Liver (tissue), 9 donors: ENCODE measurements around the gene OPN4. TPM values are rescaled to one million over a fixed set of nuclear protein-coding genes. Genes with fewer than 3 reads are reported as not detected.

Experiments
- DNase-seq: peaks from one replicate; pipeline ENCODE4 v3.0.0-alpha.2; 2017; ENCODE audit warnings: low spot score
- H3K27ac ChIP-seq, 2 donors: one replicate each; pipeline ENCODE4 v1.7.0; 2013; ENCODE audit warnings: inconsistent platforms in 2 of 2, low read length in 2 of 2, control low read depth in 1 of 2, low read depth in 1 of 2, mild to moderate bottlenecking in 1 of 2
- H3K27me3 ChIP-seq, 4 donors: one replicate each; pipeline versions ENCODE4 v1.6.1 to v1.7.0; 2013; ENCODE audit warnings: low read length in 3 of 4, inconsistent platforms in 1 of 4, mild to moderate bottlenecking in 1 of 4, moderate library complexity in 1 of 4; ENCODE audit not compliant: control insufficient read depth in 4 of 4, insufficient read depth in 4 of 4
- H3K36me3 ChIP-seq, 4 donors: one replicate each; pipeline versions ENCODE4 v1.6.1 to v1.7.0; 2013; ENCODE audit warnings: low read length in 3 of 4, mild to moderate bottlenecking in 3 of 4, low read depth in 1 of 4, moderate library complexity in 1 of 4; ENCODE audit not compliant: control insufficient read depth in 4 of 4, insufficient read depth in 3 of 4
- H3K4me1 ChIP-seq, 4 donors: one replicate each; pipeline versions ENCODE4 v1.6.1 to v1.7.0; 2013; ENCODE audit warnings: low read length in 3 of 4, mild to moderate bottlenecking in 3 of 4, moderate library complexity in 1 of 4; ENCODE audit not compliant: control insufficient read depth in 4 of 4, insufficient read depth in 4 of 4
- H3K4me3 ChIP-seq, 3 donors: one replicate each; pipeline versions ENCODE4 v1.6.1 to v1.7.0; 2013; ENCODE audit warnings: low read length in 3 of 3, control low read depth in 1 of 3, low read depth in 1 of 3, mild to moderate bottlenecking in 1 of 3
- H3K9ac ChIP-seq, 2 donors: one replicate each; pipeline ENCODE4 v1.7.0; 2013; ENCODE audit warnings: low read length in 2 of 2, mild to moderate bottlenecking in 2 of 2, moderate library complexity in 2 of 2, control low read depth in 1 of 2, low read depth in 1 of 2
- H3K9me3 ChIP-seq, 4 donors: one replicate each; pipeline versions ENCODE4 v1.6.1 to v1.7.0; 2013; ENCODE audit warnings: low read length in 3 of 4; ENCODE audit not compliant: control insufficient read depth in 4 of 4
- CTCF ChIP-seq: fragments of 150-350 bp; IDR thresholded peaks from 2 replicates; pipeline ENCODE4 v1.5.1; 2017; ENCODE audit warnings: improper control_type of control experiment, low read depth, low read length; ENCODE audit not compliant: missing input control
- EGR1 ChIP-seq, 2 donors: IDR thresholded peaks; 2 replicates each; pipeline ENCODE4 v1.6.1; 2016 to 2018; ENCODE audit warnings: antibody characterized with exemption in 2 of 2, low read depth in 2 of 2
- FOXA1 ChIP-seq: IDR thresholded peaks from 2 replicates; pipeline ENCODE4 v1.6.1; 2016; ENCODE audit warnings: antibody characterized with exemption
- FOXA2 ChIP-seq: IDR thresholded peaks from 2 replicates; pipeline ENCODE4 v1.6.1; 2016; ENCODE audit warnings: antibody characterized with exemption
- GABPA ChIP-seq, 2 donors: IDR thresholded peaks in 1 of 2; conservative IDR thresholded peaks in 1 of 2; 2 replicates each; pipeline ENCODE4 v1.6.1; 2016; ENCODE audit warnings: antibody characterized with exemption in 2 of 2, mild to moderate bottlenecking in 1 of 2, moderate library complexity in 1 of 2
- HNF4A ChIP-seq, 2 donors: conservative IDR thresholded peaks; 2 replicates each; pipeline ENCODE4 v1.6.1; 2016; ENCODE audit warnings: antibody characterized with exemption in 2 of 2, mild to moderate bottlenecking in 2 of 2
- HNF4G ChIP-seq: IDR thresholded peaks from 2 replicates; pipeline ENCODE4 v1.6.1; 2016; ENCODE audit warnings: antibody characterized with exemption
- JUND ChIP-seq, 2 donors: IDR thresholded peaks; 2 replicates each; pipeline ENCODE4 v1.6.1; 2016; ENCODE audit warnings: antibody characterized with exemption in 2 of 2
- MAX ChIP-seq: IDR thresholded peaks from 2 replicates; pipeline ENCODE4 v1.6.1; 2016; ENCODE audit warnings: antibody characterized with exemption
- NR2F2 ChIP-seq: IDR thresholded peaks from 2 replicates; pipeline ENCODE4 v1.6.1; 2016; ENCODE audit warnings: antibody characterized with exemption
- RAD21 ChIP-seq, 2 donors: IDR thresholded peaks; 2 replicates each; pipeline ENCODE4 v1.6.1; 2016; ENCODE audit warnings: antibody characterized with exemption in 2 of 2, mild to moderate bottlenecking in 2 of 2
- RXRA ChIP-seq, 2 donors: IDR thresholded peaks; 2 replicates each; pipeline ENCODE4 v1.6.1; 2017 to 2018; ENCODE audit warnings: antibody characterized with exemption in 2 of 2, mild to moderate bottlenecking in 1 of 2
- SP1 ChIP-seq: IDR thresholded peaks from 2 replicates; pipeline ENCODE4 v1.6.1; 2018; ENCODE audit warnings: antibody characterized with exemption, mild to moderate bottlenecking
- TAF1 ChIP-seq: conservative IDR thresholded peaks from 2 replicates; pipeline ENCODE4 v1.6.1; 2016; ENCODE audit warnings: antibody characterized with exemption, mild to moderate bottlenecking
- YY1 ChIP-seq: IDR thresholded peaks from 2 replicates; pipeline ENCODE4 v1.6.1; 2016; ENCODE audit warnings: antibody characterized with exemption, mild to moderate bottlenecking
- WGBS: extraction: QIAGEN DNeasy Blood & Tissue Kit; methylation state at CpG from one replicate; pipeline ENCODE4 v1.1.7; 2013; 5-methylcytosine and 5-hydroxymethylcytosine counted together
- polyA plus RNA-seq, 2 donors: library from polyadenylated mRNA; stranded (reverse) in 1 of 2; unstranded in 1 of 2; fragments of 200-250 nt in 1 of 2; fragments of >200 nt in 1 of 2; fragmentation: Nextera tagmentation in 1 of 2; extraction: Ambion mirVana in 1 of 2; gene quantifications; one replicate each; pipeline versions ENCODE4 v1.2.1 to v1.2.3, GENCODE V29; 2013 to 2015
- total RNA-seq, 2 donors: library from RNA; depleted of rRNA; stranded (reverse); fragments of >200 nt; gene quantifications; one replicate each; pipeline ENCODE4 v1.2.3, GENCODE V29; 2014
- TF ChIP-seq, protein P1 (sequence below): IDR thresholded peaks from 2 replicates; pipeline ENCODE4 v1.6.1; 2016; ENCODE audit warnings: antibody characterized with exemption
- TF ChIP-seq, protein P2 (sequence below): IDR thresholded peaks from 2 replicates; pipeline ENCODE4 v1.6.1; 2016; ENCODE audit warnings: antibody characterized with exemption, mild to moderate bottlenecking
- TF ChIP-seq, protein P3 (sequence below): IDR thresholded peaks from 2 replicates; pipeline ENCODE4 v1.6.1; 2016; ENCODE audit warnings: antibody characterized with exemption
- donor health status: healthy.
- donor health status: healthy.
- donor health status: healthy.
- donor health status: healthy.
- donor health status: healthy.

Gene OPN4
- total and polyA plus RNA-seq, 4 donors = not detected

DNA sequence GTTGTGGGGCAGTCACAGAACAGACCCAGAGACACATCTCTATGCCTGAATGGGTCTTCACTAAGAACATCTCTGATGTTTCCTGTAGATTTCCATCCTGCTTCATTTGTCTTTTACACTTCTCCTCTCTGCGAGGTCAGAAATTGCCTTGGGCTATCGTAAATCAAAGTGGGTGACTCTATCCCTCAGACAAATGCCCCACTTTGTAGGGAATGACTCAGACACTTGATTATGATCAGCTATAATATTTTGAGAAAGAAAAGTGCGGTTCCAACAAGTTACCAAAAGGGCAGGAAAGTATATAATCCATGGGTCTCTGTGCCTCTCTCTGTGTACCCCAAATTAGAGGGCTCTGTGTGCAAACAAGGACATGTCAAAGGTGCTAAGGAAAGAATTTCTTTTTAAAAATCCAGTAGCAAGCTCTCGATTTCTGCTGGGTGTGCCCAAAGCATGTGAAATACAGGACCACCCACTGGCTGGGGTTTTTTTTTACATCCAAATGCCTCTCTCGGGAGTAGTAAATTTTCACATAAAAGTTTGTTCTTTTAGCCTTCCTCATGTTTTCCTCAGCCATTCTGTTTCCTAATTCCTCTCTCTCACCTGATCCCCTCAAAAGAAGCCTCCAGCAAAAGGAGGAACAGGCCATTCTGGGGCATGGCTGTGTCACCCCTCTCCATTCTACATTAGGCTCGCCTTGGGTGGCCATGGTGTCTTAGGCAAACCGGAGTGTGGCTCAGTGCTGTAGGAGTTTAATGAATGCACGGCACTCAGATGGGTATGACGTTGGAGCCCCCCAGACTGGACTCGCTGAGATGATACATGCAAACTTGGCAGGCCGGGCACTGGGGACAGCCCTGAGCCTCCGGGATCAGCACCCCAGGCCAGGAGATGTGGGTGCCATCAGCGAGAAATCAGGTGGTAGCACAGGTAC lies 6.3 kb upstream of the OPN4 start:
- Histone ChIP-seq H3K4me3 (no peak overlapping the region), H3K9me3 (no peaks in the 10 kb centered on the region), H3K36me3 (no peaks in the 10 kb centered on the region), H3K27ac (no peak overlapping the region), H3K9ac (no peak overlapping the region), H3K27me3 (no peaks in the 10 kb centered on the region), H3K4me1 (peaks cover 0 to 3% (median 0%) of the 10 kb centered on the region in 4 donors)
- TF ChIP-seq JUND (IDR thresholded peaks at IDR 0.05) = no peak
- TF ChIP-seq TAF1 = no peak
- no peak for TF ChIP-seq GABPA (IDR thresholded peaks at IDR 0.05 in 1 of 2, conservative IDR thresholded peaks at IDR 0.05 in 1 of 2)
- TF ChIP-seq HNF4A (conservative IDR thresholded peaks at IDR 0.05) = no peak
- no peak for TF ChIP-seq YY1
- no peak for TF ChIP-seq FOXA1
- TF ChIP-seq, protein P1, sequence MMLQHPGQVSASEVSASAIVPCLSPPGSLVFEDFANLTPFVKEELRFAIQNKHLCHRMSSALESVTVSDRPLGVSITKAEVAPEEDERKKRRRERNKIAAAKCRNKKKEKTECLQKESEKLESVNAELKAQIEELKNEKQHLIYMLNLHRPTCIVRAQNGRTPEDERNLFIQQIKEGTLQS = no peak
- TF ChIP-seq NR2F2 = no peak
- no peak for TF ChIP-seq CTCF
- no peak for TF ChIP-seq RAD21 (IDR thresholded peaks at IDR 0.05)
- no peak for TF ChIP-seq HNF4G
- no peak for TF ChIP-seq RXRA (IDR thresholded peaks at IDR 0.05)
- TF ChIP-seq, protein P2, sequence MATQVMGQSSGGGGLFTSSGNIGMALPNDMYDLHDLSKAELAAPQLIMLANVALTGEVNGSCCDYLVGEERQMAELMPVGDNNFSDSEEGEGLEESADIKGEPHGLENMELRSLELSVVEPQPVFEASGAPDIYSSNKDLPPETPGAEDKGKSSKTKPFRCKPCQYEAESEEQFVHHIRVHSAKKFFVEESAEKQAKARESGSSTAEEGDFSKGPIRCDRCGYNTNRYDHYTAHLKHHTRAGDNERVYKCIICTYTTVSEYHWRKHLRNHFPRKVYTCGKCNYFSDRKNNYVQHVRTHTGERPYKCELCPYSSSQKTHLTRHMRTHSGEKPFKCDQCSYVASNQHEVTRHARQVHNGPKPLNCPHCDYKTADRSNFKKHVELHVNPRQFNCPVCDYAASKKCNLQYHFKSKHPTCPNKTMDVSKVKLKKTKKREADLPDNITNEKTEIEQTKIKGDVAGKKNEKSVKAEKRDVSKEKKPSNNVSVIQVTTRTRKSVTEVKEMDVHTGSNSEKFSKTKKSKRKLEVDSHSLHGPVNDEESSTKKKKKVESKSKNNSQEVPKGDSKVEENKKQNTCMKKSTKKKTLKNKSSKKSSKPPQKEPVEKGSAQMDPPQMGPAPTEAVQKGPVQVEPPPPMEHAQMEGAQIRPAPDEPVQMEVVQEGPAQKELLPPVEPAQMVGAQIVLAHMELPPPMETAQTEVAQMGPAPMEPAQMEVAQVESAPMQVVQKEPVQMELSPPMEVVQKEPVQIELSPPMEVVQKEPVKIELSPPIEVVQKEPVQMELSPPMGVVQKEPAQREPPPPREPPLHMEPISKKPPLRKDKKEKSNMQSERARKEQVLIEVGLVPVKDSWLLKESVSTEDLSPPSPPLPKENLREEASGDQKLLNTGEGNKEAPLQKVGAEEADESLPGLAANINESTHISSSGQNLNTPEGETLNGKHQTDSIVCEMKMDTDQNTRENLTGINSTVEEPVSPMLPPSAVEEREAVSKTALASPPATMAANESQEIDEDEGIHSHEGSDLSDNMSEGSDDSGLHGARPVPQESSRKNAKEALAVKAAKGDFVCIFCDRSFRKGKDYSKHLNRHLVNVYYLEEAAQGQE = no peak
- TF ChIP-seq SP1 = no peak
- TF ChIP-seq MAX = no peak
- TF ChIP-seq EGR1 (IDR thresholded peaks at IDR 0.05; ENCODE audit: low read depth in 2 of 2) = no peak
- no peak for TF ChIP-seq FOXA2
- TF ChIP-seq, protein P3, sequence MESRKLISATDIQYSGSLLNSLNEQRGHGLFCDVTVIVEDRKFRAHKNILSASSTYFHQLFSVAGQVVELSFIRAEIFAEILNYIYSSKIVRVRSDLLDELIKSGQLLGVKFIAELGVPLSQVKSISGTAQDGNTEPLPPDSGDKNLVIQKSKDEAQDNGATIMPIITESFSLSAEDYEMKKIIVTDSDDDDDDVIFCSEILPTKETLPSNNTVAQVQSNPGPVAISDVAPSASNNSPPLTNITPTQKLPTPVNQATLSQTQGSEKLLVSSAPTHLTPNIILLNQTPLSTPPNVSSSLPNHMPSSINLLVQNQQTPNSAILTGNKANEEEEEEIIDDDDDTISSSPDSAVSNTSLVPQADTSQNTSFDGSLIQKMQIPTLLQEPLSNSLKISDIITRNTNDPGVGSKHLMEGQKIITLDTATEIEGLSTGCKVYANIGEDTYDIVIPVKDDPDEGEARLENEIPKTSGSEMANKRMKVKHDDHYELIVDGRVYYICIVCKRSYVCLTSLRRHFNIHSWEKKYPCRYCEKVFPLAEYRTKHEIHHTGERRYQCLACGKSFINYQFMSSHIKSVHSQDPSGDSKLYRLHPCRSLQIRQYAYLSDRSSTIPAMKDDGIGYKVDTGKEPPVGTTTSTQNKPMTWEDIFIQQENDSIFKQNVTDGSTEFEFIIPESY = no peak
- DNase-seq = no peak
- WGBS = 91% methylated on average over 13 of the region's 13 CpGs
